ENCODE measurements around the gene ALOX12. TPM values are rescaled to one million over a fixed set of nuclear protein-coding genes. Genes with fewer than 3 reads are reported as not detected.
A peak's percentile ranks its signal among the peaks of the same experiment; 100 is the strongest.

ALOX12 gene
- polyA plus RNA-seq, 1 of the 3 experiments (the other 2 are of a cell fraction) = not detected

GRCh38 chr17:7014261-7014994 is 18.6 kb downstream of the ALOX12 start (continued):
- TF ChIP-seq FOSL2 (IDR thresholded peaks at IDR 0.05; ENCODE audit: borderline replicate concordance, low read depth) = no peak; the same call in 1 of the 2 replicates

- Histone ChIP-seq H3K4me1 (ENCODE audit: control insufficient read depth in 1 of 2, insufficient read depth in 2 of 2, low read depth in 1 of 2, low read length in 1 of 2) (peaks cover 12 to 39% of the 10 kb centered on the region in 2 experiments; a peak in 3 of 4 replicates), H3K27ac (ENCODE audit: low read depth in 2 of 2, low read length in 1 of 2) (peak overlapping the region; percentile 95), H3K9ac (peak overlapping the region; percentile 97), H3K9me3 (no peaks in the 10 kb centered on the region), H3K4me2 (peak overlapping the region; percentile 83), H4K20me1 (ENCODE audit: insufficient read depth) (no peaks in the 10 kb centered on the region), H3K4me3 (ENCODE audit: low read depth in 2 of 2, low read length in 1 of 2) (peak overlapping the region; percentile 78 to 85), H3K36me3 (replicated peaks in 1 of 2; ENCODE audit: control insufficient read depth in 1 of 2, insufficient read depth in 2 of 2, low read length in 1 of 2) (peaks cover 0 to 7% of the 10 kb centered on the region in 2 experiments), H3K27me3 (ENCODE audit: insufficient read depth) (no peaks in the 10 kb centered on the region), H3F3A (replicated peaks; ENCODE audit: insufficient read depth) (peaks cover 12% of the 10 kb centered on the region), H3K9me2 (no peaks in the 10 kb centered on the region), H2AFZ (ENCODE audit: low read depth) (peak overlapping the region; percentile 20; the same call in 1 of the 2 replicates), H3K79me2 (ENCODE audit: insufficient read depth) (peaks cover 37% of the 10 kb centered on the region)
- DNase-seq = no peak
- CTCF ChIA-PET = interaction anchor here (0.6 to 1.9 kb wide), 5 partner anchors 8 to 101 kb away, joined by 3 to 9 read pairs (median 5); partner anchors contain the start of gene BCL6B
- 36% methylated on average over 35 of the region's 56 CpGs for WGBS (ENCODE audit: low lambda C conversion rate)
- TF ChIP-seq MEF2A (IDR thresholded peaks at IDR 0.05; ENCODE audit: borderline replicate concordance, low read depth) (no peak), ZBTB33 (IDR thresholded peaks at IDR 0.05; ENCODE audit: borderline replicate concordance, low read depth) (0 out of 2 replicates have a peak, but pooled peaks have one; percentile 7)
- POLR2A ChIA-PET = no interaction called here
Observed at GRCh38 chr17:7014995-7015958, 19.4 kb downstream of the ALOX12 start.

- no peaks in the 10 kb centered on the region for H3K27me3 ChIP-seq (ENCODE audit: insufficient read depth)
- H4K20me1 ChIP-seq (ENCODE audit: insufficient read depth) = no peaks in the 10 kb centered on the region
- no peak overlapping the region for H3K4me2 ChIP-seq
- no peak for DNase-seq
- H3K79me2 ChIP-seq (ENCODE audit: insufficient read depth) = peaks cover 26% of the 10 kb centered on the region
- CTCF ChIA-PET = interaction anchor here (1.4 to 1.9 kb wide), 3 partner anchors 16 to 102 kb away, joined by 3 to 9 read pairs (median 7); no protein-coding TSS in a partner anchor
- no peak overlapping the region for H3K4me3 ChIP-seq (ENCODE audit: low read depth in 2 of 2, low read length in 1 of 2)
- peaks cover 0 to 7% of the 10 kb centered on the region in 2 experiments for H3K36me3 ChIP-seq (replicated peaks in 1 of 2; ENCODE audit: control insufficient read depth in 1 of 2, insufficient read depth in 2 of 2, low read length in 1 of 2)
- POLR2A ChIA-PET = no interaction called here
- H3K9me2 ChIP-seq = no peaks in the 10 kb centered on the region
- WGBS (ENCODE audit: low lambda C conversion rate) = 100% methylated on average over 3 of the region's 3 CpGs
- H3K27ac ChIP-seq (ENCODE audit: low read depth in 2 of 2, low read length in 1 of 2) = no peak overlapping the region; a peak in 1 of 4 replicates
- no peak overlapping the region for H2AFZ ChIP-seq (ENCODE audit: low read depth)
- peaks cover 5 to 32% of the 10 kb centered on the region in 2 experiments; a peak in 2 of 4 replicates for H3K4me1 ChIP-seq (ENCODE audit: control insufficient read depth in 1 of 2, insufficient read depth in 2 of 2, low read depth in 1 of 2, low read length in 1 of 2)
- peaks cover 24% of the 10 kb centered on the region for H3F3A ChIP-seq (replicated peaks; ENCODE audit: insufficient read depth)
- H3K9me3 ChIP-seq = no peaks in the 10 kb centered on the region
- H3K9ac ChIP-seq = no peak overlapping the region
- TF ChIP-seq RXRA (IDR thresholded peaks at IDR 0.05; ENCODE audit: borderline replicate concordance, low read depth) = no peak
- TF ChIP-seq POLR2AphosphoS5 (IDR thresholded peaks at IDR 0.05; ENCODE audit: low read depth, low read length) = no peak
- no peak for TF ChIP-seq EP300 (IDR thresholded peaks at IDR 0.05; ENCODE audit: borderline replicate concordance in 1 of 2, low read depth in 1 of 2, low read length in 1 of 2)
- TF ChIP-seq NFIC (IDR thresholded peaks at IDR 0.05; ENCODE audit: borderline replicate concordance) = no peak
- TF ChIP-seq FOXM1 (IDR thresholded peaks at IDR 0.05; ENCODE audit: low read depth) = no peak
- no peak for TF ChIP-seq RCOR1 (IDR thresholded peaks at IDR 0.05; ENCODE audit: low read length)
- TF ChIP-seq TCF12 (IDR thresholded peaks at IDR 0.05) = no peak
- no peak for TF ChIP-seq REST (IDR thresholded peaks at IDR 0.05; ENCODE audit: low read depth, low read length)
- no peak for TF ChIP-seq SIN3A (IDR thresholded peaks at IDR 0.05; ENCODE audit: borderline replicate concordance, low read depth, low read length)
- TF ChIP-seq CTCF (IDR thresholded peaks at IDR 0.05) = no peak
- TF ChIP-seq RFX5 (IDR thresholded peaks at IDR 0.05; ENCODE audit: low read length) = no peak
Observed at GRCh38 chr17:7016418-7016817, 20.6 kb downstream of the ALOX12 start.
